Endodermal cell (in vitro differentiated cells): ENCODE measurements around the gene ST8SIA2. TPM values are rescaled to one million over a fixed set of nuclear protein-coding genes. Genes with fewer than 3 reads are reported as not detected.
A peak's percentile ranks its signal among the peaks of the same experiment; 100 is the strongest.

ENCODE experiments used
- DNase-seq: peaks from one replicate; pipeline ENCODE4 v3.0.0-alpha.2; 2017
- H3K27ac ChIP-seq: 2 replicates; pipeline ENCODE4 v1.5.1; 2013; ENCODE audit warnings: mild to moderate bottlenecking, low read depth, low read length, moderate library complexity
- H3K27me3 ChIP-seq: 2 replicates; pipeline ENCODE4 v1.6.1; 2013; ENCODE audit warnings: mild to moderate bottlenecking, low read length, moderate library complexity; ENCODE audit not compliant: insufficient read depth, control insufficient read depth, poor library complexity, severe bottlenecking
- H3K36me3 ChIP-seq: 2 replicates; pipeline ENCODE4 v1.7.0; 2013; ENCODE audit warnings: mild to moderate bottlenecking, low read length, moderate library complexity; ENCODE audit not compliant: control insufficient read depth, insufficient read depth
- H3K4me1 ChIP-seq: one replicate; pipeline ENCODE4 v1.7.0; 2013; ENCODE audit warnings: low read length; ENCODE audit not compliant: control insufficient read depth, insufficient read depth
- H3K4me3 ChIP-seq: 2 replicates; pipeline ENCODE4 v1.5.1; 2013; ENCODE audit warnings: mild to moderate bottlenecking, low read length, moderate library complexity
- H3K9ac ChIP-seq: 2 replicates; pipeline ENCODE4 v1.6.1; 2013; ENCODE audit warnings: mild to moderate bottlenecking, low read length, moderate library complexity; ENCODE audit not compliant: poor library complexity, severe bottlenecking; ENCODE audit errors: extremely low read depth
- H3K9me3 ChIP-seq: 2 replicates; pipeline ENCODE4 v1.6.1; 2013; ENCODE audit warnings: mild to moderate bottlenecking, low read length, moderate library complexity; ENCODE audit not compliant: control insufficient read depth
- H3K27ac Mint-ChIP-seq: 2 replicates; pipeline ENCODE4 v1.8.0; 2020; ENCODE audit warnings: mixed read lengths
- H3K27me3 Mint-ChIP-seq: 2 replicates; pipeline ENCODE4 v1.8.0; 2021; ENCODE audit warnings: mild to moderate bottlenecking, mixed read lengths; ENCODE audit not compliant: insufficient read depth
- H3K36me3 Mint-ChIP-seq: 2 replicates; pipeline ENCODE4 v1.8.0; 2020; ENCODE audit warnings: low read depth, mixed read lengths
- H3K4me1 Mint-ChIP-seq: 2 replicates; pipeline ENCODE4 v1.8.0; 2020; ENCODE audit warnings: mixed read lengths
- H3K4me3 Mint-ChIP-seq: 2 replicates; pipeline ENCODE4 v1.8.0; 2020; ENCODE audit warnings: mild to moderate bottlenecking, moderate library complexity, mixed read lengths
- H3K9me3 Mint-ChIP-seq: 2 replicates; pipeline ENCODE4 v1.8.0; 2020; ENCODE audit warnings: mild to moderate bottlenecking, mixed read lengths
- WGBS, 2 experiments: methylation state at CpG; one replicate each; pipeline versions ENCODE4 v1.1.5 to v1.1.7; 2013; ENCODE audit warnings: missing lambda C conversion rate in 2 of 2, mixed read lengths in 1 of 2; ENCODE audit not compliant: insufficient coverage in 1 of 2, insufficient read length in 1 of 2; 5-methylcytosine and 5-hydroxymethylcytosine counted together
- long read RNA-seq, 4 experiments: library from polyadenylated mRNA in 2 of 4; library from RNA in 1 of 4; library from capped mRNA in 1 of 4; stranded (forward) in 3 of 4; unstranded in 1 of 4; transcript quantifications; one replicate each; pipeline ENCODE4 v2.0.0, GENCODE V29; 2020 to 2021; ENCODE audit warnings: inconsistent platforms in 1 of 4
- polyA plus RNA-seq, 2 experiments: library from polyadenylated mRNA; stranded (reverse); fragments of 50-300 nt; gene quantifications; one replicate each; pipeline ENCODE4 v1.2.3, GENCODE V29; 2013
- total RNA-seq, 2 donors: library from RNA; stranded (reverse); fragmentation: NEBNext Ultra II Directional in 1 of 2; extraction: Animal tissue kit (Norgen Biotek cat#: 25700) in 1 of 2; gene quantifications; 2 replicates in 1 of 2; 3 replicates in 1 of 2; pipeline ENCODE4 v1.2.1, GENCODE V29; 2021
- TF ChIP-seq, protein P1 (sequence below): fragments of 200-600 bp; sonication (generic); conservative IDR thresholded peaks from 2 replicates; pipeline ENCODE4 v1.5.0; 2021; ENCODE audit warnings: antibody characterized with exemption, mild to moderate bottlenecking

ST8SIA2 gene, protein sequence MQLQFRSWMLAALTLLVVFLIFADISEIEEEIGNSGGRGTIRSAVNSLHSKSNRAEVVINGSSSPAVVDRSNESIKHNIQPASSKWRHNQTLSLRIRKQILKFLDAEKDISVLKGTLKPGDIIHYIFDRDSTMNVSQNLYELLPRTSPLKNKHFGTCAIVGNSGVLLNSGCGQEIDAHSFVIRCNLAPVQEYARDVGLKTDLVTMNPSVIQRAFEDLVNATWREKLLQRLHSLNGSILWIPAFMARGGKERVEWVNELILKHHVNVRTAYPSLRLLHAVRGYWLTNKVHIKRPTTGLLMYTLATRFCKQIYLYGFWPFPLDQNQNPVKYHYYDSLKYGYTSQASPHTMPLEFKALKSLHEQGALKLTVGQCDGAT
- total RNA-seq = 1 to 10 TPM; 8.1 to 8.9 TPM
- polyA plus RNA-seq (2013, experiment 1 of 2) = 26.1 TPM
- polyA plus RNA-seq (2013, experiment 2 of 2) = 23.9 TPM
- long read RNA-seq, experiment 1, full-length matches to known transcripts = 1 of 6 reads
- long read RNA-seq, experiment 1, partial matches to known transcripts = 0 of 6 reads
- long read RNA-seq, experiment 1, other reads (novel, unspliced or antisense) = 5 of 6 reads
- long read RNA-seq, experiment 2, full-length matches to known transcripts = 11 of 15 reads
- long read RNA-seq, experiment 2, partial matches to known transcripts = 1 of 15 reads
- long read RNA-seq, experiment 2, other reads (novel, unspliced or antisense) = 3 of 15 reads
- long read RNA-seq, experiment 3, full-length matches to known transcripts = 15 of 30 reads
- long read RNA-seq, experiment 3, partial matches to known transcripts = 10 of 30 reads
- long read RNA-seq, experiment 3, other reads (novel, unspliced or antisense) = 5 of 30 reads
- long read RNA-seq, experiment 4, partial matches to known transcripts = 1 of 2 reads
- long read RNA-seq, experiment 4, other reads (novel, unspliced or antisense) = 1 of 2 reads

DNA sequence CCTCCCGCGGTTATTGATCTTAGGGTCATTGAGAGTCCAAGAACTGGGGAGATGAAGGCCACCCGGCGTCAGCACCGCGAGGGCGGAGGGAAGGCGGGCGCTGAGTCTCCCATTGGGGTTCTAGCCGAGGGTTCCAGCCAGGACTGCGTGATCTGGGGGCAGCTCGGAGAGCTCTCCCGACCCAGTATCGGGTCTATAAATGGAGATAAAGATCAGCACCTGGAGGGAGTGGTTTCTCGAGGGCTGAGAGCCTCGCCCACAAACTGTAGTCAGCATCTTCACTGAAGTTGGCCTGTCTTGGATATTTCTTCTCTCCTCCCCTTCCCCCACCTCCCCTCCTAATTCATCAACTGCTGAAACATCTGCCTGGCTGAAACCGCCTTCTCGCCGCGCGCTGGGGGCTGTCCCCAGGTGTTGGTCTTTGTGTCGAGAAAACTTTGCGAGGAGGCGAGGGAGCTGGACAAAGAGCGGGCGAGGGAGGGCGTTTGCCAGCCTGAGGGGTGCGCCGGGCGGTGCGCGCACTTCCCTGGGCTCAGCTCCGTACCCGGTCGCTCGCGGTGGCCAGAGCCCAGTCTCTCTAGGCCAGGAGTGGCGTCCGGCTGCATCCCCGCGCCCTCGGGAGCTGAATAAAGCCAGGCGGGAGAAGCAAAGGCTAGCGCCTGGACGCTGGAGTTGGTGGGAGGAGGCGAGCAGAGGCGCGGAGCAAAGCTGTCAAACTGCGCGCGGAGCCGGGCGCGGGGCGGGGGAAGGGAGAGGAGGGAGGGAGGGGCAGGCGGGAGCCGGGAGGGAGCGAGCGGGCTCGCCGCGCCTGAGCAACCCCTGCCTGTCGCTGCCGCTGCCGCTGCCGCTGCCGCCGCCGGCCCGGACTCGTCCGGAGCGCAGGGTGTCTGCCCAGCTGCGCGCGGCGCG lies at the start of gene ST8SIA2:
TSS of gene ST8SIA2 (plus strand) at position 811 of the 909 bp plus-strand sequence. CDS start 184 bp downstream, outside the sequence.
- Mint-ChIP-seq H3K27ac (no peak within 1 kb of the TSS), H3K27me3 (peaks cover 89% of the 10 kb centered on the region), H3K36me3 (peaks cover 2% of the 10 kb centered on the region), H3K4me1 (peaks cover 20% of the 10 kb centered on the region), H3K4me3 (peak within 1 kb of the TSS; percentile 79), H3K9me3 (no peaks in the 10 kb centered on the region)
- Histone ChIP-seq H3K9me3 (no peaks in the 10 kb centered on the region), H3K4me3 (peak within 1 kb of the TSS; percentile 83), H3K27me3 (peaks cover 18% of the 10 kb centered on the region), H3K27ac (peak within 1 kb of the TSS; percentile 98), H3K9ac (peak within 1 kb of the TSS; percentile 71), H3K4me1 (peaks cover 13% of the 10 kb centered on the region), H3K36me3 (peaks cover 3% of the 10 kb centered on the region)
- 4 to 6% methylated on average over 19 to 74 of the region's 78 CpGs for WGBS, 2 experiments
- peak; percentile 92 for DNase-seq
- TF ChIP-seq, protein P1, sequence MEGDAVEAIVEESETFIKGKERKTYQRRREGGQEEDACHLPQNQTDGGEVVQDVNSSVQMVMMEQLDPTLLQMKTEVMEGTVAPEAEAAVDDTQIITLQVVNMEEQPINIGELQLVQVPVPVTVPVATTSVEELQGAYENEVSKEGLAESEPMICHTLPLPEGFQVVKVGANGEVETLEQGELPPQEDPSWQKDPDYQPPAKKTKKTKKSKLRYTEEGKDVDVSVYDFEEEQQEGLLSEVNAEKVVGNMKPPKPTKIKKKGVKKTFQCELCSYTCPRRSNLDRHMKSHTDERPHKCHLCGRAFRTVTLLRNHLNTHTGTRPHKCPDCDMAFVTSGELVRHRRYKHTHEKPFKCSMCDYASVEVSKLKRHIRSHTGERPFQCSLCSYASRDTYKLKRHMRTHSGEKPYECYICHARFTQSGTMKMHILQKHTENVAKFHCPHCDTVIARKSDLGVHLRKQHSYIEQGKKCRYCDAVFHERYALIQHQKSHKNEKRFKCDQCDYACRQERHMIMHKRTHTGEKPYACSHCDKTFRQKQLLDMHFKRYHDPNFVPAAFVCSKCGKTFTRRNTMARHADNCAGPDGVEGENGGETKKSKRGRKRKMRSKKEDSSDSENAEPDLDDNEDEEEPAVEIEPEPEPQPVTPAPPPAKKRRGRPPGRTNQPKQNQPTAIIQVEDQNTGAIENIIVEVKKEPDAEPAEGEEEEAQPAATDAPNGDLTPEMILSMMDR = no peak

DNA sequence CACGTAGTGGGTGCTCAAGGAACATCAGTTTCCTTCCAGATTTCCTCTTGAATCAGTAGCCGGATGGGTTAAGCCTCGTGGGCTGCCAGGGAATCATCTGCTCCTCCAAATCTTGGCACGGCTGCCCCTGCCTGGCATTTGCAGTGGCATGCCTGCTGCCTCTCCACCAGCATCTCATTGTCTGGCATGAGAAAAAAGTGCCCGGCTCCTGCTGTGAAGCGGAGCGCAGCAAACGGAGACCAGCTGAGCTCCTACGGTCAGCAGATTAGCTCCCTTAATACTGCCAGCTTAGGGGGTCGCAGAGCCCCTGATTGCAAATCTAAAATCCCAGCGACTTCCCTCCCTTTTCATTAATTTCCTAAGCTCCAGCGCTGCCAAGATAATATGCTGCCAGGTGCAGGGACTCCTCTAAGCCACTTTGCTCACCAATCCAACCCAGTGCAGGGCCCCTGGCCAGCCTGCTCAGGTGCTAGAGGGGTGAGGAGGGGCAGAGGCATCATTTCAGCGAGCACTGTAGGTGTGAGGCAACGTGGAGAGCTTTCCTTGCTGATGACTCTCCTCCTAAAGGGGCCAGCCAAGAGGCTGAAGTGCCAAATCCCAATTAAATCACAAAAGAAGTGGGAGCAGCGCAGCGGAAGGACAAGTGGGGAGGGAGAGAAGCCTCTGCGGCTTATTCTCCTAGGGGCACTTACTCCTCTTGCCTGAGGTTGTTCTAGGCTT lies 49.6 kb upstream of the ST8SIA2 start:
- no peaks in the 10 kb centered on the region for H3K36me3 ChIP-seq
- no peak overlapping the region for H3K27ac ChIP-seq
- Mint-ChIP-seq H3K27me3 (peaks cover 10% of the 10 kb centered on the region), H3K4me3 (peak overlapping the region; percentile 13), H3K4me1 (peaks cover 50% of the 10 kb centered on the region), H3K27ac (no peak overlapping the region), H3K36me3 (no peaks in the 10 kb centered on the region), H3K9me3 (no peaks in the 10 kb centered on the region)
- DNase-seq = peak; percentile 84
- H3K27me3 ChIP-seq = no peaks in the 10 kb centered on the region
- H3K9me3 ChIP-seq = no peaks in the 10 kb centered on the region
- H3K4me3 ChIP-seq = no peak overlapping the region
- TF ChIP-seq, protein P1 = no peak
- 44 to 63% methylated on average over 9 to 17 of the region's 17 CpGs for WGBS, 2 experiments
- H3K9ac ChIP-seq = no peak overlapping the region
- H3K4me1 ChIP-seq = peaks cover 32% of the 10 kb centered on the region
